Measurements from ENCODE around the gene CACNA2D1. TPM values are rescaled to one million over a fixed set of nuclear protein-coding genes. Genes with fewer than 3 reads are reported as not detected.

Gene CACNA2D1
- total RNA-seq, 1 experiment from 2014 or later, result 9.8 TPM

GRCh38 chr7:81949306-81949705, 494.3 kb downstream of the CACNA2D1 start:
- intact Hi-C loops (cut with micrococcal nuclease; ENCODE audit: unreplicated experiment), result no loop called here

GRCh38 chr7:81944058-81944457, 499.5 kb downstream of the CACNA2D1 start:
- Histone ChIP-seq H3K27me3 (ENCODE audit: control insufficient read depth, insufficient read depth, low read length) (no peaks in the 10 kb centered on the region), H3K36me3 (ENCODE audit: control insufficient read depth, insufficient read depth, low read length) (no peaks in the 10 kb centered on the region), H3K27ac (ENCODE audit: low read length) (no peak overlapping the region), H3K4me1 (ENCODE audit: control insufficient read depth, insufficient read depth, low read length) (no peaks in the 10 kb centered on the region), H3K9me3 (ENCODE audit: control insufficient read depth, insufficient read depth, low read depth, low read length) (no peaks in the 10 kb centered on the region), H3K4me3 (ENCODE audit: low read depth in 2 of 2, low read length in 2 of 2) (no peak overlapping the region)
- ChIA-PET POLR2A (no interaction called here), CTCF (no interaction called here)
- no peak for ATAC-seq
- in situ Hi-C loops (cut with HindIII; ENCODE audit: low pct_unique_long_range_greater_than_20kb, low sequenced_read_pairs) (no loop called here), intact Hi-C loops (cut with micrococcal nuclease; ENCODE audit: unreplicated experiment) (no loop called here)
- no peak for TF ChIP-seq SIN3A (IDR thresholded peaks at IDR 0.05; ENCODE audit: borderline replicate concordance, insufficient read depth, low read depth, low read length)
- no peak for TF ChIP-seq POLR2AphosphoS5 (IDR thresholded peaks at IDR 0.05; ENCODE audit: low read depth, low read length)
- BruUV-seq (replicated peaks), result no TSS peak
- no peak for DNase-seq (ENCODE audit: low read depth, low spot score)

More at GRCh38 chr7:81949306-81949705, 494.3 kb downstream of the CACNA2D1 start:
- Histone ChIP-seq H3K9me3 (ENCODE audit: control insufficient read depth, insufficient read depth, low read depth, low read length) (no peaks in the 10 kb centered on the region), H3K27me3 (ENCODE audit: control insufficient read depth, insufficient read depth, low read length) (no peaks in the 10 kb centered on the region; the same call in 1 of the 2 replicates), H3K4me3 (ENCODE audit: low read depth in 2 of 2, low read length in 2 of 2) (no peak overlapping the region), H3K4me1 (ENCODE audit: control insufficient read depth, insufficient read depth, low read length) (no peaks in the 10 kb centered on the region), H3K27ac (ENCODE audit: low read length) (no peak overlapping the region), H3K36me3 (ENCODE audit: control insufficient read depth, insufficient read depth, low read length) (no peaks in the 10 kb centered on the region; the same call in 1 of the 2 replicates)
- in situ Hi-C loops (cut with HindIII; ENCODE audit: low pct_unique_long_range_greater_than_20kb, low sequenced_read_pairs), result no loop called here
- DNase-seq (ENCODE audit: low read depth, low spot score), result no peak
- ChIA-PET CTCF (no interaction called here), POLR2A (no interaction called here)
- no peak for ATAC-seq
- no peak for TF ChIP-seq POLR2AphosphoS5 (IDR thresholded peaks at IDR 0.05; ENCODE audit: low read depth, low read length)
- TF ChIP-seq SIN3A (IDR thresholded peaks at IDR 0.05; ENCODE audit: borderline replicate concordance, insufficient read depth, low read depth, low read length), result no peak
- no peak for TF ChIP-seq TCF7L2 (IDR thresholded peaks at IDR 0.05; ENCODE audit: low read depth, low read length)
- no peak for TF ChIP-seq REST (IDR thresholded peaks at IDR 0.05; ENCODE audit: insufficient read depth in 1 of 2, low read depth in 2 of 2, low read length in 1 of 2)
- no peak for TF ChIP-seq CTCF (IDR thresholded peaks at IDR 0.05)
- BruUV-seq (replicated peaks), result no TSS peak

GRCh38 chr7:81937091-81937490, 506.5 kb downstream of the CACNA2D1 start:
- Histone ChIP-seq H3K4me3 (ENCODE audit: low read depth in 2 of 2, low read length in 2 of 2) (no peak overlapping the region), H3K27me3 (ENCODE audit: control insufficient read depth, insufficient read depth, low read length) (no peaks in the 10 kb centered on the region), H3K9me3 (ENCODE audit: control insufficient read depth, insufficient read depth, low read depth, low read length) (no peaks in the 10 kb centered on the region), H3K36me3 (ENCODE audit: control insufficient read depth, insufficient read depth, low read length) (no peaks in the 10 kb centered on the region), H3K4me1 (ENCODE audit: control insufficient read depth, insufficient read depth, low read length) (no peaks in the 10 kb centered on the region), H3K27ac (ENCODE audit: low read length) (no peak overlapping the region)
- intact Hi-C loops (cut with micrococcal nuclease; ENCODE audit: unreplicated experiment) (no loop called here), in situ Hi-C loops (cut with HindIII; ENCODE audit: low pct_unique_long_range_greater_than_20kb, low sequenced_read_pairs) (no loop called here)
- ChIA-PET POLR2A (no interaction called here), CTCF (no interaction called here)
- no TSS peak for BruUV-seq (replicated peaks)
- no peak for TF ChIP-seq POLR2AphosphoS5 (IDR thresholded peaks at IDR 0.05; ENCODE audit: low read depth, low read length)
- no peak for TF ChIP-seq REST (IDR thresholded peaks at IDR 0.05; ENCODE audit: insufficient read depth in 1 of 2, low read depth in 2 of 2, low read length in 1 of 2)
- no peak for TF ChIP-seq CTCF (IDR thresholded peaks at IDR 0.05)
- TF ChIP-seq SIN3A (IDR thresholded peaks at IDR 0.05; ENCODE audit: borderline replicate concordance, insufficient read depth, low read depth, low read length), result no peak
- TF ChIP-seq TCF7L2 (IDR thresholded peaks at IDR 0.05; ENCODE audit: low read depth, low read length), result no peak
- DNase-seq (ENCODE audit: low read depth, low spot score) (no peak), ATAC-seq (no peak)
